Liver (tissue), 9 donors: Measurements from ENCODE around the gene RTN4R. TPM values are rescaled to one million over a fixed set of nuclear protein-coding genes. Genes with fewer than 3 reads are reported as not detected.
"Not testable (repeated sequence)": the region's sequence is repeated elsewhere in the genome, so short reads cannot be mapped to it uniquely, and the experiment has no call there.

Source experiments
- DNase-seq: peaks from one replicate; pipeline ENCODE4 v3.0.0-alpha.2; 2017; ENCODE audit warnings: low spot score
- H3K27ac ChIP-seq, 2 donors: one replicate each; pipeline ENCODE4 v1.7.0; 2013; ENCODE audit warnings: inconsistent platforms in 2 of 2, low read length in 2 of 2, control low read depth in 1 of 2, low read depth in 1 of 2, mild to moderate bottlenecking in 1 of 2
- H3K27me3 ChIP-seq, 4 donors: one replicate each; pipeline versions ENCODE4 v1.6.1 to v1.7.0; 2013; ENCODE audit warnings: low read length in 3 of 4, inconsistent platforms in 1 of 4, mild to moderate bottlenecking in 1 of 4, moderate library complexity in 1 of 4; ENCODE audit not compliant: control insufficient read depth in 4 of 4, insufficient read depth in 4 of 4
- H3K36me3 ChIP-seq, 4 donors: one replicate each; pipeline versions ENCODE4 v1.6.1 to v1.7.0; 2013; ENCODE audit warnings: low read length in 3 of 4, mild to moderate bottlenecking in 3 of 4, low read depth in 1 of 4, moderate library complexity in 1 of 4; ENCODE audit not compliant: control insufficient read depth in 4 of 4, insufficient read depth in 3 of 4
- H3K4me1 ChIP-seq, 4 donors: one replicate each; pipeline versions ENCODE4 v1.6.1 to v1.7.0; 2013; ENCODE audit warnings: low read length in 3 of 4, mild to moderate bottlenecking in 3 of 4, moderate library complexity in 1 of 4; ENCODE audit not compliant: control insufficient read depth in 4 of 4, insufficient read depth in 4 of 4
- H3K4me3 ChIP-seq, 3 donors: one replicate each; pipeline versions ENCODE4 v1.6.1 to v1.7.0; 2013; ENCODE audit warnings: low read length in 3 of 3, control low read depth in 1 of 3, low read depth in 1 of 3, mild to moderate bottlenecking in 1 of 3
- H3K9ac ChIP-seq, 2 donors: one replicate each; pipeline ENCODE4 v1.7.0; 2013; ENCODE audit warnings: low read length in 2 of 2, mild to moderate bottlenecking in 2 of 2, moderate library complexity in 2 of 2, control low read depth in 1 of 2, low read depth in 1 of 2
- H3K9me3 ChIP-seq, 4 donors: one replicate each; pipeline versions ENCODE4 v1.6.1 to v1.7.0; 2013; ENCODE audit warnings: low read length in 3 of 4; ENCODE audit not compliant: control insufficient read depth in 4 of 4
- ATF3 ChIP-seq: IDR thresholded peaks from 2 replicates; pipeline ENCODE4 v1.6.1; 2016; ENCODE audit warnings: antibody characterized with exemption
- CTCF ChIP-seq: fragments of 150-350 bp; IDR thresholded peaks from 2 replicates; pipeline ENCODE4 v1.5.1; 2017; ENCODE audit warnings: improper control_type of control experiment, low read depth, low read length; ENCODE audit not compliant: missing input control
- EGR1 ChIP-seq, 2 donors: IDR thresholded peaks; 2 replicates each; pipeline ENCODE4 v1.6.1; 2016 to 2018; ENCODE audit warnings: antibody characterized with exemption in 2 of 2, low read depth in 2 of 2
- GABPA ChIP-seq, 2 donors: IDR thresholded peaks in 1 of 2; conservative IDR thresholded peaks in 1 of 2; 2 replicates each; pipeline ENCODE4 v1.6.1; 2016; ENCODE audit warnings: antibody characterized with exemption in 2 of 2, mild to moderate bottlenecking in 1 of 2, moderate library complexity in 1 of 2
- JUND ChIP-seq, 2 donors: IDR thresholded peaks; 2 replicates each; pipeline ENCODE4 v1.6.1; 2016; ENCODE audit warnings: antibody characterized with exemption in 2 of 2
- MAX ChIP-seq: IDR thresholded peaks from 2 replicates; pipeline ENCODE4 v1.6.1; 2016; ENCODE audit warnings: antibody characterized with exemption
- NR2F2 ChIP-seq: IDR thresholded peaks from 2 replicates; pipeline ENCODE4 v1.6.1; 2016; ENCODE audit warnings: antibody characterized with exemption
- RAD21 ChIP-seq, 2 donors: IDR thresholded peaks; 2 replicates each; pipeline ENCODE4 v1.6.1; 2016; ENCODE audit warnings: antibody characterized with exemption in 2 of 2, mild to moderate bottlenecking in 2 of 2
- RXRA ChIP-seq, 2 donors: IDR thresholded peaks; 2 replicates each; pipeline ENCODE4 v1.6.1; 2017 to 2018; ENCODE audit warnings: antibody characterized with exemption in 2 of 2, mild to moderate bottlenecking in 1 of 2
- TAF1 ChIP-seq: conservative IDR thresholded peaks from 2 replicates; pipeline ENCODE4 v1.6.1; 2016; ENCODE audit warnings: antibody characterized with exemption, mild to moderate bottlenecking
- WGBS: extraction: QIAGEN DNeasy Blood & Tissue Kit; methylation state at CpG from one replicate; pipeline ENCODE4 v1.1.7; 2013; 5-methylcytosine and 5-hydroxymethylcytosine counted together
- polyA plus RNA-seq, 2 donors: library from polyadenylated mRNA; stranded (reverse) in 1 of 2; unstranded in 1 of 2; fragments of 200-250 nt in 1 of 2; fragments of >200 nt in 1 of 2; fragmentation: Nextera tagmentation in 1 of 2; extraction: Ambion mirVana in 1 of 2; gene quantifications; one replicate each; pipeline versions ENCODE4 v1.2.1 to v1.2.3, GENCODE V29; 2013 to 2015
- total RNA-seq, 2 donors: library from RNA; depleted of rRNA; stranded (reverse); fragments of >200 nt; gene quantifications; one replicate each; pipeline ENCODE4 v1.2.3, GENCODE V29; 2014
- donor health status: healthy.
- donor health status: healthy.
- donor health status: healthy.
- donor health status: healthy.
- donor health status: healthy.

Gene RTN4R
- total and polyA plus RNA-seq, 4 donors = 0.33 to 10.4 (median 1.1) TPM

- 74% methylated on average over 12 of the region's 12 CpGs for WGBS
- Histone ChIP-seq H3K9me3 (no peaks in the 10 kb centered on the region), H3K27me3 (no peaks in the 10 kb centered on the region), H3K36me3 (no peaks in the 10 kb centered on the region), H3K27ac (no peak overlapping the region), H3K9ac (no peak overlapping the region), H3K4me1 (peaks cover 0 to 2% (median 0%) of the 10 kb centered on the region in 4 donors), H3K4me3 (no peak overlapping the region)
- DNase-seq = no peak
- no peak for TF ChIP-seq NR2F2
- TF ChIP-seq TAF1 = no peak
- TF ChIP-seq GABPA (IDR thresholded peaks at IDR 0.05 in 1 of 2, conservative IDR thresholded peaks at IDR 0.05 in 1 of 2) = no peak
- no peak for TF ChIP-seq RAD21 (IDR thresholded peaks at IDR 0.05)
- TF ChIP-seq CTCF = no peak
- TF ChIP-seq EGR1 (IDR thresholded peaks at IDR 0.05; ENCODE audit: low read depth in 2 of 2) = no peak
- no peak for TF ChIP-seq MAX
These were observed 12.7 kb upstream of the RTN4R start for GRCh38 chr22:20280866-20281265.

- H3K9me3 ChIP-seq, H3K27me3 ChIP-seq, H3K9ac ChIP-seq, H3K4me1 ChIP-seq, DNase-seq, H3K27ac ChIP-seq, H3K36me3 ChIP-seq, H3K4me3 ChIP-seq: not testable (repeated sequence)
- WGBS = 89% methylated on average over 17 of the region's 21 CpGs
These were observed 12.0 kb upstream of the RTN4R start for GRCh38 chr22:20280163-20280562.

- Histone ChIP-seq H3K4me1 (no peaks in the 10 kb centered on the region), H3K4me3 (no peak overlapping the region), H3K9me3 (no peaks in the 10 kb centered on the region), H3K9ac (no peak overlapping the region), H3K27ac (no peak overlapping the region), H3K27me3 (no peaks in the 10 kb centered on the region), H3K36me3 (no peaks in the 10 kb centered on the region)
- no peak for DNase-seq
- 74% methylated on average over 15 of the region's 15 CpGs for WGBS
- no peak for TF ChIP-seq TAF1
- TF ChIP-seq JUND (IDR thresholded peaks at IDR 0.05) = no peak
- TF ChIP-seq RXRA (IDR thresholded peaks at IDR 0.05) = no peak
- TF ChIP-seq EGR1 (IDR thresholded peaks at IDR 0.05; ENCODE audit: low read depth in 2 of 2) = no peak
- TF ChIP-seq NR2F2 = no peak
- TF ChIP-seq ATF3 = no peak
These were observed 11.6 kb upstream of the RTN4R start for GRCh38 chr22:20279662-20280134.

- DNase-seq, H3K4me1 ChIP-seq, H3K36me3 ChIP-seq, H3K9ac ChIP-seq, H3K27ac ChIP-seq, H3K9me3 ChIP-seq, H3K27me3 ChIP-seq, H3K4me3 ChIP-seq: not testable (repeated sequence)
- 86% methylated on average over 22 of the region's 22 CpGs for WGBS
These were observed 10.8 kb upstream of the RTN4R start for GRCh38 chr22:20278726-20279490.

- H3K9ac ChIP-seq, H3K9me3 ChIP-seq, H3K36me3 ChIP-seq, H3K27ac ChIP-seq, DNase-seq, H3K4me1 ChIP-seq, H3K27me3 ChIP-seq, H3K4me3 ChIP-seq: not testable (repeated sequence)
- WGBS = 81% methylated on average over 17 of the region's 18 CpGs
These were observed 10.0 kb upstream of the RTN4R start for GRCh38 chr22:20277936-20278635.
